WTC11 (cell line): ENCODE data around the gene KLHL29.

Experiments used
- CREM ChIP-seq: sonication (generic); formaldehyde crosslinking; IDR thresholded peaks from 2 replicates; pipeline ENCODE4 v1.8.1; 2022; ENCODE audit warnings: mild to moderate bottlenecking, missing genetic modification reagents, moderate library complexity
- USF1 ChIP-seq: sonication (generic); formaldehyde crosslinking; IDR thresholded peaks from 2 replicates; pipeline ENCODE4 v1.8.0; 2022; ENCODE audit warnings: mild to moderate bottlenecking, missing genetic modification reagents
- TF ChIP-seq, protein P1 (sequence below): fragments of 200-600 bp; IDR thresholded peaks from 2 replicates; pipeline ENCODE4 v1.8.0; 2022; ENCODE audit warnings: antibody characterized with exemption
- TF ChIP-seq, protein P2 (sequence below): fragments of 250-450 bp; sonication (Bioruptor Pico); IDR thresholded peaks from 2 replicates; pipeline ENCODE4 v2.1.2; 2022; ENCODE audit warnings: mild to moderate bottlenecking, moderate library complexity
- TF ChIP-seq, protein P3 (sequence below): sonication (generic); formaldehyde crosslinking; IDR thresholded peaks from 2 replicates; pipeline ENCODE4 v1.8.1; 2023; ENCODE audit warnings: mild to moderate bottlenecking, missing genetic modification reagents, moderate library complexity

GRCh38 chr2:23649819-23650218, 264.8 kb downstream of the KLHL29 start:
- TF ChIP-seq CREM (CRISPR knock-in tag) (no peak), USF1 (CRISPR knock-in tag) (no peak)
- TF ChIP-seq, protein P1, sequence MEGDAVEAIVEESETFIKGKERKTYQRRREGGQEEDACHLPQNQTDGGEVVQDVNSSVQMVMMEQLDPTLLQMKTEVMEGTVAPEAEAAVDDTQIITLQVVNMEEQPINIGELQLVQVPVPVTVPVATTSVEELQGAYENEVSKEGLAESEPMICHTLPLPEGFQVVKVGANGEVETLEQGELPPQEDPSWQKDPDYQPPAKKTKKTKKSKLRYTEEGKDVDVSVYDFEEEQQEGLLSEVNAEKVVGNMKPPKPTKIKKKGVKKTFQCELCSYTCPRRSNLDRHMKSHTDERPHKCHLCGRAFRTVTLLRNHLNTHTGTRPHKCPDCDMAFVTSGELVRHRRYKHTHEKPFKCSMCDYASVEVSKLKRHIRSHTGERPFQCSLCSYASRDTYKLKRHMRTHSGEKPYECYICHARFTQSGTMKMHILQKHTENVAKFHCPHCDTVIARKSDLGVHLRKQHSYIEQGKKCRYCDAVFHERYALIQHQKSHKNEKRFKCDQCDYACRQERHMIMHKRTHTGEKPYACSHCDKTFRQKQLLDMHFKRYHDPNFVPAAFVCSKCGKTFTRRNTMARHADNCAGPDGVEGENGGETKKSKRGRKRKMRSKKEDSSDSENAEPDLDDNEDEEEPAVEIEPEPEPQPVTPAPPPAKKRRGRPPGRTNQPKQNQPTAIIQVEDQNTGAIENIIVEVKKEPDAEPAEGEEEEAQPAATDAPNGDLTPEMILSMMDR: no peak
- TF ChIP-seq, protein P2, sequence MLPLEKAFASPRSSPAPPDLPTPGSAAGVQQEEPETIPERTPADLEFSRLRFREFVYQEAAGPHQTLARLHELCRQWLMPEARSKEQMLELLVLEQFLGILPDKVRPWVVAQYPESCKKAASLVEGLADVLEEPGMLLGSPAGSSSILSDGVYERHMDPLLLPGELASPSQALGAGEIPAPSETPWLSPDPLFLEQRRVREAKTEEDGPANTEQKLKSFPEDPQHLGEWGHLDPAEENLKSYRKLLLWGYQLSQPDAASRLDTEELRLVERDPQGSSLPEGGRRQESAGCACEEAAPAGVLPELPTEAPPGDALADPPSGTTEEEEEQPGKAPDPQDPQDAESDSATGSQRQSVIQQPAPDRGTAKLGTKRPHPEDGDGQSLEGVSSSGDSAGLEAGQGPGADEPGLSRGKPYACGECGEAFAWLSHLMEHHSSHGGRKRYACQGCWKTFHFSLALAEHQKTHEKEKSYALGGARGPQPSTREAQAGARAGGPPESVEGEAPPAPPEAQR (CRISPR knock-in tag): no peak
- TF ChIP-seq, protein P3, sequence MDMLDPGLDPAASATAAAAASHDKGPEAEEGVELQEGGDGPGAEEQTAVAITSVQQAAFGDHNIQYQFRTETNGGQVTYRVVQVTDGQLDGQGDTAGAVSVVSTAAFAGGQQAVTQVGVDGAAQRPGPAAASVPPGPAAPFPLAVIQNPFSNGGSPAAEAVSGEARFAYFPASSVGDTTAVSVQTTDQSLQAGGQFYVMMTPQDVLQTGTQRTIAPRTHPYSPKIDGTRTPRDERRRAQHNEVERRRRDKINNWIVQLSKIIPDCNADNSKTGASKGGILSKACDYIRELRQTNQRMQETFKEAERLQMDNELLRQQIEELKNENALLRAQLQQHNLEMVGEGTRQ (CRISPR knock-in tag): no peak
